IPS-20b (cell line): ENCODE results near the gene PFKFB4.

Source experiments
- H3K27ac ChIP-seq: one replicate; pipeline ENCODE4 v1.5.1; 2013; ENCODE audit warnings: low read length
- H3K27me3 ChIP-seq: 2 replicates; pipeline ENCODE4 v1.6.1; 2013; ENCODE audit warnings: mild to moderate bottlenecking, low read length, inconsistent platforms; ENCODE audit not compliant: insufficient read depth
- H3K36me3 ChIP-seq: 2 replicates; pipeline ENCODE4 v1.6.1; 2013; ENCODE audit warnings: low read depth, mild to moderate bottlenecking, inconsistent platforms, low read length, moderate library complexity; ENCODE audit not compliant: insufficient read depth
- H3K4me1 ChIP-seq: 2 replicates; pipeline ENCODE4 v1.6.1; 2013; ENCODE audit warnings: mild to moderate bottlenecking, control low read depth, inconsistent platforms, low read length, moderate library complexity; ENCODE audit not compliant: insufficient read depth
- H3K4me3 ChIP-seq: 2 replicates; pipeline ENCODE4 v1.5.1; 2013; ENCODE audit warnings: mild to moderate bottlenecking, low read length, inconsistent platforms
- H3K9ac ChIP-seq: 2 replicates; pipeline ENCODE4 v1.6.1; 2013; ENCODE audit warnings: low read depth, mild to moderate bottlenecking, inconsistent platforms, low read length, moderate library complexity
- H3K9me3 ChIP-seq: 2 replicates; pipeline ENCODE4 v1.6.1; 2013; ENCODE audit warnings: mild to moderate bottlenecking, low read depth, low read length, inconsistent platforms; ENCODE audit not compliant: insufficient read depth

Gene PFKFB4

DNA sequence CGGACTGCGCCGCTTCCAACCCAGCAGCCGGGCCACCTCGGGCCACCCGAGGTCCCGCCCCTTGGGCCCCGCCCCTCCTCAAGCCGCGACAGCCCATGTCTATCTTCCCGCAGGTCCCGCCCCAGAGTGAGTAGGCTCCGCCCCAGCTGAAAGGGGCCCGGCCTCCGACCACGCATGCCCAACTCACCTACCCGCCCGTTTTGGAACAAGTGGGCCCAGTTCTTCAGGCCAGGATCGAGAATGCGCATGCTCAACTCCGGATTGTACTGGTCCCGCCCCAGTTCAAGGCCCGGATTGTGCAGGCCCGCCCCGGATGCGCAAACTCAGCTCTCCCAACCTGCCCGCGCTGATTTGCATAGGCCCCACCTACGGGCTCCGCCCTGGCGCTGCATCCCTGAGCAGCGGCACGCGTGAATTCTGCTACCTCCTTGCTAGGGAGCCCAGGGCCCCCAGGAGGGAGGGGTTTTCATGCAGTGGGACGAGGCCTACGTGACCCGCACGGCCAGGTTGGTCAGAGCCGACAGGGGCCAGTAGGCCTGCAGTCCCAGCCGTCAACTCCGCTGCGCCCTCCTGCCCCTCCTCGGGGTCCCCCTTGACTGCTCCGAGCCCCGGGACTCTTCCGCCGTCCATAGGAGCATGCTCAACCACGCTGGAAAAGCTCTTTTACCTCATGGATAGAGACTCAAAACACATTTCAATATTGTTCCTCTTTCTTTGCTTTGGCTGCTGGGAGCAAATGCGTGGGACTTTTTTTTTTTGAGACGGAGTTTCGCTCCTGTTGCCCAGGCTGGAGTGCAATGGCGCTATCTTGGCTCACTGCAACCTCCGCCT is at the start of gene PFKFB4:
TSS of gene PFKFB4 (minus strand) at position 8 of the 831 bp plus-strand sequence. CDS start 26 bp downstream, outside the sequence.
- H3K9me3 ChIP-seq: no peaks in the 10 kb centered on the region
- H3K4me3 ChIP-seq: peak within 1 kb of the TSS; percentile 88
- H3K36me3 ChIP-seq: 0 out of 2 replicates have a peak, but pooled peaks cover 4% of the 10 kb centered on the region
- H3K4me1 ChIP-seq: peaks cover 3% of the 10 kb centered on the region
- no peaks in the 10 kb centered on the region for H3K27me3 ChIP-seq
- peak within 1 kb of the TSS; percentile 84 for H3K27ac ChIP-seq
- peak within 1 kb of the TSS; percentile 91 for H3K9ac ChIP-seq

DNA sequence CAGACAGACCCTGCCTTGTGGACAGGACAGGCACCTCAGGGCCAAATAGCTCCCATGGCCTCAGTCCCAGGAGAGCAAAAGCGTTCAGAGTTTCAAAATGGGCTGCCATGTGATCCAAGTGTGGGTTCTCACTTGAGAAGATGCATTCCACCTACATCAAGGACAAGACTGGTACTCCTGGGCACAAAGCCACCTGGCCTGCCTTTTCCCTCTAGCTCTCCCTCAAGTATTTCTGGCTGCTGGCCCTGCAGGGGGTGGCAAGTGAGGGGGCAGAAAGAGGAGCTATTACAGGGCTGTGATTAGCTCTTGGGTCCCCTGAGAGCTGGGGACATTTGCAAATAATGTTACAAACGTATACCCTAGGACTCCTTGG is 45.0 kb upstream of the PFKFB4 start:
- Histone ChIP-seq H3K9ac (no peak overlapping the region), H3K4me3 (no peak overlapping the region), H3K27me3 (no peaks in the 10 kb centered on the region), H3K36me3 (peaks cover 93% of the 10 kb centered on the region), H3K4me1 (no peaks in the 10 kb centered on the region; the same call in 1 of the 2 replicates), H3K27ac (no peak overlapping the region), H3K9me3 (no peaks in the 10 kb centered on the region)

DNA sequence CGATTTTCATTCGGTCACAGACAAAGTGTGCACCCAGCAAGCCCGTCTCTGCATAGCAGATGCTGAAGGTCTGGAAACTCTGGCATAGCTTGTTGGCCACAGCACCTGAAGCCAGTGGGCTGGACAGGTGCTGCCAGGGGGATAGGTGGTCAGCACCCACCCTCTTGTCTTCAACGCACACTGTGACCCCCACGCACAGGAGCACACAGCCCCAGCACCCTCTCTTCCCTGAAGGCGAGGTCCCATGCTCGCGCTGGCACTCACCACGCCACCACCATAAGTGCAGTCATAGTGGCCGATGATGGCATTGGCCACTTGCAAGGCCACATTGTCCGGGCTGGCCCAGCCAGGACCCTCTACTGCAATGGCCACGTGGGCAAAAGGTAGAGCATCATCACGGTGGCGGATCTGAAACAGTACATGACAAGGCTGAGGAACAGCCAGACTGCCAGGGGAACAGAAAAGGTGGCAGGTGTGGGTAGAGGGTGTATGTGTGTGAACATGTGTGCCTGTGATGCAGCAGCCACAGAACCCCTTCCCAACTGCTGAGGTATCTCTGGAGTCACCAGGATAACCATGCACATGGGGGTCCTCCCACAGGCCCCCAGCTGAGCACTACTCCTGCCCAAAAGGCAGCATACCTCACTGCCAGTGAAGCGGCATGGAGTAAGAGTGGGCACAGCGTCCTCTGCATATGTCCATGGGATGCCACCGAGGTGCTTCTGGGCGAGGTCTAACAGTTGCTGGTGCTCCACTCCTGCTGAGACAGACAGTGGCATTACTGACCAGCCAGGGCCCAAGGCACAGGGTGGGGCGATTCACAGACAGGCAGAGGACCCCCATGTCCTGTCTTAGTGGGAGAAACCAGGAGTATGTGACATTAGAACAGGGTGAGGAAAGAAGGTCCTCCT is 44.4 kb upstream of the PFKFB4 start:
- H3K9me3 ChIP-seq: no peaks in the 10 kb centered on the region
- no peak overlapping the region for H3K4me3 ChIP-seq
- peaks cover 87% of the 10 kb centered on the region for H3K36me3 ChIP-seq
- no peak overlapping the region for H3K9ac ChIP-seq
- H3K4me1 ChIP-seq: no peaks in the 10 kb centered on the region; the same call in none of the 2 replicates
- H3K27ac ChIP-seq: no peak overlapping the region
- H3K27me3 ChIP-seq: no peaks in the 10 kb centered on the region

GRCh38 chr3:48599509-48600285 is 43.1 kb upstream of the PFKFB4 start:
- H3K9ac ChIP-seq: no peak overlapping the region
- H3K27ac ChIP-seq: no peak overlapping the region
- H3K36me3 ChIP-seq: peaks cover 74% of the 10 kb centered on the region
- peaks cover 7% of the 10 kb centered on the region for H3K27me3 ChIP-seq
- H3K9me3 ChIP-seq: no peaks in the 10 kb centered on the region
- H3K4me3 ChIP-seq: no peak overlapping the region
- H3K4me1 ChIP-seq: no peaks in the 10 kb centered on the region; the same call in none of the 2 replicates

DNA sequence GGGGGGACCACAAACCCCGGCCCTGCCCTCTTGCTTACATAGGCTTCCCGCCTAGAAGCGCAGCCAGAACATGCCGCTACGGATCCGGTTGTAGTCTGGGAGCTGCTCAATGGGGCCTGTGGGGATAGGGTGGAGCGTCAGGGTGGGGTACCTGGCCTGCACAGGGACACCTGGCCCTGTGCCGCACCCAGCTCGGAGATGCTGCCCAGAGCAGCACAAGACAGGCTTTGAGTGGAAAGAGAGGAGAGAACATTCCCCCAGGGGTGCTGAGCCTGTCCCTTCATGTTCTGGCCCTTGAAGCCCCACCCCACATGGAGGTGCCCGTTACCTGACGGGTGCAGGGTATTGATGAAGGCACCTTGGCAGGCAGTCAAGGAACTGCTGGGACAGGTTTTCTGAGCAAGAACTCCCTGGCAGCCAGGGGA is 42.5 kb upstream of the PFKFB4 start:
- no peaks in the 10 kb centered on the region; the same call in none of the 2 replicates for H3K4me1 ChIP-seq
- no peak overlapping the region for H3K4me3 ChIP-seq
- peaks cover 68% of the 10 kb centered on the region for H3K36me3 ChIP-seq
- peaks cover 13% of the 10 kb centered on the region for H3K27me3 ChIP-seq
- no peaks in the 10 kb centered on the region for H3K9me3 ChIP-seq
- H3K9ac ChIP-seq: no peak overlapping the region
- H3K27ac ChIP-seq: no peak overlapping the region

- Histone ChIP-seq H3K9me3 (no peaks in the 10 kb centered on the region), H3K9ac (no peak overlapping the region), H3K4me1 (no peaks in the 10 kb centered on the region; the same call in none of the 2 replicates), H3K27me3 (peaks cover 19% of the 10 kb centered on the region), H3K4me3 (no peak overlapping the region), H3K27ac (no peak overlapping the region), H3K36me3 (peaks cover 62% of the 10 kb centered on the region)
Measured at GRCh38 chr3:48598323-48599076, 41.9 kb upstream of the PFKFB4 start.

GRCh38 chr3:48597408-48597800 is 40.8 kb upstream of the PFKFB4 start:
- Histone ChIP-seq H3K9me3 (no peaks in the 10 kb centered on the region), H3K4me1 (no peaks in the 10 kb centered on the region; the same call in none of the 2 replicates), H3K36me3 (peaks cover 51% of the 10 kb centered on the region), H3K27ac (no peak overlapping the region), H3K27me3 (peaks cover 22% of the 10 kb centered on the region), H3K4me3 (no peak overlapping the region), H3K9ac (no peak overlapping the region)

- Histone ChIP-seq H3K36me3 (peaks cover 47% of the 10 kb centered on the region), H3K9ac (no peak overlapping the region), H3K4me3 (no peak overlapping the region), H3K9me3 (no peaks in the 10 kb centered on the region), H3K27ac (no peak overlapping the region), H3K4me1 (no peaks in the 10 kb centered on the region; the same call in none of the 2 replicates), H3K27me3 (peaks cover 22% of the 10 kb centered on the region)
Measured at GRCh38 chr3:48596676-48597407, 40.2 kb upstream of the PFKFB4 start.

DNA sequence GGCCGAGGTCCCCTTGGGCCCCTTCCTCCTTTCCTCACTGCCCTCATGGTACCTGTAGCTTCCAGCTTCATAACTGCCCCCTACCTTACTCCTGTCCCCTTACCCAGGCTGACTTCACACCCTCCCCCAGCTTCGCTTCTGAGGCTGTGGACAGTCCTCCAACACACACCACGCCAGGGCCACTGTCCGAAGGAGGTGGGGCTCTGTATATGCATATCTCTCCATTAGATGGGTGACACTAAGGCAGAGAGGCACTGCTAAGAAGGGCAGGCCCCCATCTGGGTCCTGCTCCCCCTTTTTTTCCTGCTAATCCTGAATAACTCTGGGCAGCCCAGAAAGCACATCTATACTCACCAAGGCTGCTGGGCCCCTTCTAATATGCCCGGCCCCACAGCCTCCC is 39.6 kb upstream of the PFKFB4 start:
- peaks cover 40% of the 10 kb centered on the region for H3K36me3 ChIP-seq
- no peak overlapping the region for H3K9ac ChIP-seq
- H3K27ac ChIP-seq: no peak overlapping the region
- no peaks in the 10 kb centered on the region for H3K9me3 ChIP-seq
- no peak overlapping the region for H3K4me3 ChIP-seq
- H3K4me1 ChIP-seq: no peaks in the 10 kb centered on the region; the same call in none of the 2 replicates
- H3K27me3 ChIP-seq: peaks cover 22% of the 10 kb centered on the region

DNA sequence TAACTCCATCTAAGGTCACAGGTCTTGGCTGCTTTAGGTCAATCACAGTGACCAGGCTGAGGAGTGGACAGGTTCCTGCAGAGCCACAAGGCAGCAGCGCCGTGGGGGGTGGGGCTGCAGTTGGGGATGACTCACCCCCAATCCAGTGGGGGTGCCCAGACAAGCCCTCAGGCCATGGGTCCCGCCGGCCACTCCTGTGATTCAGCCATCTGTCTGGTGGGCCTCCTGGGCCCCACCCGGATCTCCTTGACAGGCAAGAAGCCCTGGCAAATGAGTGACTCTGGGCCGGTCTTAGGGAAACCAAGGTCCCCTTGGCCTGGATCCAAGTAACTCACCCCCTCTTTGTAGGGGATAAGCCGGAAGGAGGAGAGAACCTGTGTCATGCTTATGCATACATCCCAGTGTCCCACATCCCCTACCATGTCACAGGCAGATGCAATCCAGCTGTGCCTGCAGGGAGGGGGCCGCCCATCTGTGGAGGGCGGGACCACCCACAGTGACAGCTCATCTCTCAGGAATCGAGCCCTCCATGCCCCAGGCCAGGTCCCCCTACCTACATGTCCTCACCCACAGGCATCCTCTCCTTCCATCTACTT is 39.0 kb upstream of the PFKFB4 start:
- Histone ChIP-seq H3K36me3 (peaks cover 35% of the 10 kb centered on the region), H3K4me3 (peak overlapping the region; percentile 62; the same call in 1 of the 2 replicates), H3K9me3 (no peaks in the 10 kb centered on the region), H3K4me1 (no peaks in the 10 kb centered on the region; the same call in none of the 2 replicates), H3K27me3 (peaks cover 22% of the 10 kb centered on the region), H3K27ac (no peak overlapping the region), H3K9ac (no peak overlapping the region)
